Measurements from ENCODE around the gene ESR1.
A peak's percentile ranks its signal among the peaks of the same experiment; 100 is the strongest.

Gene ESR1

GRCh38 chr6:152094992-152095592 is 287.6 kb downstream of the ESR1 start:
- no peak for DNase-seq (ENCODE audit: low spot score)

- DNase-seq (ENCODE audit: low spot score): no peak
These were observed 289.5 kb downstream of the ESR1 start for GRCh38 chr6:152096863-152097496.

GRCh38 chr6:152098683-152099082 is 291.2 kb downstream of the ESR1 start:
- no peak for DNase-seq (ENCODE audit: low spot score)

- no peak for DNase-seq (ENCODE audit: low spot score)
These were observed 292.1 kb downstream of the ESR1 start for GRCh38 chr6:152099446-152100182.

GRCh38 chr6:152100183-152100618 is 292.7 kb downstream of the ESR1 start:
- DNase-seq (ENCODE audit: low spot score): no peak

- no peak for DNase-seq (ENCODE audit: low spot score)
These were observed 300.5 kb downstream of the ESR1 start for GRCh38 chr6:152107973-152108372.

GRCh38 chr6:152110886-152111820 is 303.7 kb downstream of the ESR1 start:
- DNase-seq (ENCODE audit: low spot score): no peak

GRCh38 chr6:152112491-152113261 is 305.2 kb downstream of the ESR1 start:
- DNase-seq (ENCODE audit: low spot score): no peak

- no peak for DNase-seq (ENCODE audit: low spot score)
These were observed 310.0 kb downstream of the ESR1 start for GRCh38 chr6:152117156-152118133.

- DNase-seq (ENCODE audit: low spot score): no peak
These were observed 310.7 kb downstream of the ESR1 start for GRCh38 chr6:152118224-152118623.

GRCh38 chr6:152118678-152119077 is 311.2 kb downstream of the ESR1 start:
- DNase-seq (ENCODE audit: low spot score): no peak

GRCh38 chr6:152119831-152120230 is 312.3 kb downstream of the ESR1 start:
- DNase-seq (ENCODE audit: low spot score): no peak

GRCh38 chr6:152121910-152122309 is 314.4 kb downstream of the ESR1 start:
- DNase-seq (ENCODE audit: low spot score): no peak

GRCh38 chr6:152122434-152122833 is 315.0 kb downstream of the ESR1 start:
- DNase-seq (ENCODE audit: low spot score): no peak

GRCh38 chr6:152123076-152123475 is 315.6 kb downstream of the ESR1 start:
- DNase-seq (ENCODE audit: low spot score): no peak

GRCh38 chr6:152124429-152125074 is 317.1 kb downstream of the ESR1 start:
- DNase-seq (ENCODE audit: low spot score): peak; percentile 43

GRCh38 chr6:152127432-152128165 is 320.1 kb downstream of the ESR1 start:
- DNase-seq (ENCODE audit: low spot score): no peak

- no peak for DNase-seq (ENCODE audit: low spot score)
These were observed 322.2 kb downstream of the ESR1 start for GRCh38 chr6:152129691-152130151.

- DNase-seq (ENCODE audit: low spot score): no peak
These were observed 323.0 kb downstream of the ESR1 start for GRCh38 chr6:152130441-152130840.

Data from D341Med (cell line).